ENCODE results near the gene MAPK10.

MAPK10 gene

GRCh38 chr4:86359944-86360478, at the start of gene MAPK10:
MAPK10 (minus strand) TSS chr4:86360053.
- H3K36me3 ChIP-seq (ENCODE audit: control insufficient read depth, insufficient read depth, low read length): no peaks in the 10 kb centered on the region
- no peaks in the 10 kb centered on the region for H3K27me3 ChIP-seq (ENCODE audit: control insufficient read depth, insufficient read depth, low read length)
- no peak within 1 kb of the TSS for H3K9ac ChIP-seq (ENCODE audit: low read length)
- no peak within 1 kb of the TSS for H3K27ac ChIP-seq (ENCODE audit: low read depth, low read length)
- no peaks in the 10 kb centered on the region for H3K4me1 ChIP-seq (ENCODE audit: control insufficient read depth, insufficient read depth, low read length)
- peak within 1 kb of the TSS; percentile 59 for H3K4me3 ChIP-seq (ENCODE audit: low read length)

- H3K36me3 ChIP-seq (ENCODE audit: control insufficient read depth, insufficient read depth, low read length): no peaks in the 10 kb centered on the region
- no peaks in the 10 kb centered on the region for H3K27me3 ChIP-seq (ENCODE audit: control insufficient read depth, insufficient read depth, low read length)
- no peak overlapping the region for H3K9ac ChIP-seq (ENCODE audit: low read length)
- H3K4me1 ChIP-seq (ENCODE audit: control insufficient read depth, insufficient read depth, low read length): no peaks in the 10 kb centered on the region
- no peak overlapping the region for H3K4me3 ChIP-seq (ENCODE audit: low read length)
- no peak overlapping the region for H3K27ac ChIP-seq (ENCODE audit: low read depth, low read length)
These were observed 43.7 kb upstream of the MAPK10 start for GRCh38 chr4:86403575-86403974.

GRCh38 chr4:86401826-86402225, 42.0 kb upstream of the MAPK10 start:
- H3K4me1 ChIP-seq (ENCODE audit: control insufficient read depth, insufficient read depth, low read length): no peaks in the 10 kb centered on the region

GRCh38 chr4:86400216-86400615, 40.4 kb upstream of the MAPK10 start:
- Histone ChIP-seq H3K9ac (ENCODE audit: low read length) (no peak overlapping the region), H3K36me3 (ENCODE audit: control insufficient read depth, insufficient read depth, low read length) (no peaks in the 10 kb centered on the region), H3K27ac (ENCODE audit: low read depth, low read length) (no peak overlapping the region), H3K4me3 (ENCODE audit: low read length) (no peak overlapping the region), H3K27me3 (ENCODE audit: control insufficient read depth, insufficient read depth, low read length) (no peaks in the 10 kb centered on the region), H3K4me1 (ENCODE audit: control insufficient read depth, insufficient read depth, low read length) (no peaks in the 10 kb centered on the region)

More at GRCh38 chr4:86401826-86402225, 42.0 kb upstream of the MAPK10 start:
- Histone ChIP-seq H3K27me3 (ENCODE audit: control insufficient read depth, insufficient read depth, low read length) (no peaks in the 10 kb centered on the region), H3K9ac (ENCODE audit: low read length) (no peak overlapping the region), H3K36me3 (ENCODE audit: control insufficient read depth, insufficient read depth, low read length) (no peaks in the 10 kb centered on the region), H3K4me3 (ENCODE audit: low read length) (no peak overlapping the region), H3K27ac (ENCODE audit: low read depth, low read length) (no peak overlapping the region)

- H3K4me1 ChIP-seq (ENCODE audit: control insufficient read depth, insufficient read depth, low read length): no peaks in the 10 kb centered on the region
- H3K4me3 ChIP-seq (ENCODE audit: low read length): no peak overlapping the region
- H3K36me3 ChIP-seq (ENCODE audit: control insufficient read depth, insufficient read depth, low read length): no peaks in the 10 kb centered on the region
- H3K27me3 ChIP-seq (ENCODE audit: control insufficient read depth, insufficient read depth, low read length): no peaks in the 10 kb centered on the region
- H3K9ac ChIP-seq (ENCODE audit: low read length): no peak overlapping the region
- no peak overlapping the region for H3K27ac ChIP-seq (ENCODE audit: low read depth, low read length)
These were observed 38.3 kb upstream of the MAPK10 start for GRCh38 chr4:86398187-86398586.

GRCh38 chr4:86393749-86394148, 33.9 kb upstream of the MAPK10 start:
- H3K9ac ChIP-seq (ENCODE audit: low read length): no peak overlapping the region
- no peaks in the 10 kb centered on the region for H3K36me3 ChIP-seq (ENCODE audit: control insufficient read depth, insufficient read depth, low read length)
- H3K4me3 ChIP-seq (ENCODE audit: low read length): no peak overlapping the region
- H3K27ac ChIP-seq (ENCODE audit: low read depth, low read length): no peak overlapping the region
- H3K4me1 ChIP-seq (ENCODE audit: control insufficient read depth, insufficient read depth, low read length): no peaks in the 10 kb centered on the region
- H3K27me3 ChIP-seq (ENCODE audit: control insufficient read depth, insufficient read depth, low read length): no peaks in the 10 kb centered on the region

- no peaks in the 10 kb centered on the region for H3K4me1 ChIP-seq (ENCODE audit: control insufficient read depth, insufficient read depth, low read length)
- H3K27ac ChIP-seq (ENCODE audit: low read depth, low read length): no peak overlapping the region
- no peak overlapping the region for H3K4me3 ChIP-seq (ENCODE audit: low read length)
- H3K36me3 ChIP-seq (ENCODE audit: control insufficient read depth, insufficient read depth, low read length): no peaks in the 10 kb centered on the region
- H3K9ac ChIP-seq (ENCODE audit: low read length): no peak overlapping the region
- H3K27me3 ChIP-seq (ENCODE audit: control insufficient read depth, insufficient read depth, low read length): no peaks in the 10 kb centered on the region
These were observed 29.8 kb upstream of the MAPK10 start for GRCh38 chr4:86389664-86390063.

- H3K27me3 ChIP-seq (ENCODE audit: control insufficient read depth, insufficient read depth, low read length): no peaks in the 10 kb centered on the region
- H3K9ac ChIP-seq (ENCODE audit: low read length): no peak overlapping the region
- no peaks in the 10 kb centered on the region for H3K36me3 ChIP-seq (ENCODE audit: control insufficient read depth, insufficient read depth, low read length)
- H3K27ac ChIP-seq (ENCODE audit: low read depth, low read length): no peak overlapping the region
- no peaks in the 10 kb centered on the region for H3K4me1 ChIP-seq (ENCODE audit: control insufficient read depth, insufficient read depth, low read length)
- H3K4me3 ChIP-seq (ENCODE audit: low read length): no peak overlapping the region
These were observed 28.4 kb upstream of the MAPK10 start for GRCh38 chr4:86388252-86388651.

GRCh38 chr4:86386817-86387415, 27.1 kb upstream of the MAPK10 start:
- no peaks in the 10 kb centered on the region for H3K27me3 ChIP-seq (ENCODE audit: control insufficient read depth, insufficient read depth, low read length)
- no peaks in the 10 kb centered on the region for H3K4me1 ChIP-seq (ENCODE audit: control insufficient read depth, insufficient read depth, low read length)
- no peaks in the 10 kb centered on the region for H3K36me3 ChIP-seq (ENCODE audit: control insufficient read depth, insufficient read depth, low read length)
- H3K27ac ChIP-seq (ENCODE audit: low read depth, low read length): no peak overlapping the region
- no peak overlapping the region for H3K9ac ChIP-seq (ENCODE audit: low read length)
- no peak overlapping the region for H3K4me3 ChIP-seq (ENCODE audit: low read length)

GRCh38 chr4:86386201-86386600, 26.3 kb upstream of the MAPK10 start:
- no peaks in the 10 kb centered on the region for H3K27me3 ChIP-seq (ENCODE audit: control insufficient read depth, insufficient read depth, low read length)
- no peak overlapping the region for H3K27ac ChIP-seq (ENCODE audit: low read depth, low read length)
- no peaks in the 10 kb centered on the region for H3K4me1 ChIP-seq (ENCODE audit: control insufficient read depth, insufficient read depth, low read length)
- no peak overlapping the region for H3K9ac ChIP-seq (ENCODE audit: low read length)
- no peak overlapping the region for H3K4me3 ChIP-seq (ENCODE audit: low read length)
- H3K36me3 ChIP-seq (ENCODE audit: control insufficient read depth, insufficient read depth, low read length): no peaks in the 10 kb centered on the region

- Histone ChIP-seq H3K4me3 (ENCODE audit: low read length) (no peak overlapping the region), H3K27ac (ENCODE audit: low read depth, low read length) (no peak overlapping the region), H3K27me3 (ENCODE audit: control insufficient read depth, insufficient read depth, low read length) (no peaks in the 10 kb centered on the region), H3K4me1 (ENCODE audit: control insufficient read depth, insufficient read depth, low read length) (no peaks in the 10 kb centered on the region), H3K36me3 (ENCODE audit: control insufficient read depth, insufficient read depth, low read length) (no peaks in the 10 kb centered on the region), H3K9ac (ENCODE audit: low read length) (no peak overlapping the region)
These were observed 21.6 kb upstream of the MAPK10 start for GRCh38 chr4:86381431-86381830.

GRCh38 chr4:86380181-86380724, 20.4 kb upstream of the MAPK10 start:
- Histone ChIP-seq H3K4me1 (ENCODE audit: control insufficient read depth, insufficient read depth, low read length) (no peaks in the 10 kb centered on the region), H3K9ac (ENCODE audit: low read length) (no peak overlapping the region), H3K36me3 (ENCODE audit: control insufficient read depth, insufficient read depth, low read length) (no peaks in the 10 kb centered on the region), H3K27me3 (ENCODE audit: control insufficient read depth, insufficient read depth, low read length) (no peaks in the 10 kb centered on the region), H3K27ac (ENCODE audit: low read depth, low read length) (no peak overlapping the region), H3K4me3 (ENCODE audit: low read length) (no peak overlapping the region)

- Histone ChIP-seq H3K27me3 (ENCODE audit: control insufficient read depth, insufficient read depth, low read length) (no peaks in the 10 kb centered on the region), H3K4me1 (ENCODE audit: control insufficient read depth, insufficient read depth, low read length) (no peaks in the 10 kb centered on the region), H3K36me3 (ENCODE audit: control insufficient read depth, insufficient read depth, low read length) (no peaks in the 10 kb centered on the region), H3K4me3 (ENCODE audit: low read length) (no peak overlapping the region), H3K27ac (ENCODE audit: low read depth, low read length) (no peak overlapping the region), H3K9ac (ENCODE audit: low read length) (no peak overlapping the region)
These were observed 17.0 kb upstream of the MAPK10 start for GRCh38 chr4:86376850-86377249.
